IPS-18a (cell line): Measurements from ENCODE around the gene APLF.
"Not testable (repeated sequence)": the region's sequence is repeated elsewhere in the genome, so short reads cannot be mapped to it uniquely, and the experiment has no call there.

Experiments
- H3K27ac ChIP-seq: one replicate; pipeline ENCODE4 v1.5.1; 2013; ENCODE audit warnings: low read length
- H3K27me3 ChIP-seq: one replicate; pipeline ENCODE4 v1.6.1; 2013; ENCODE audit warnings: mild to moderate bottlenecking, low read length; ENCODE audit not compliant: control insufficient read depth, insufficient read depth
- H3K36me3 ChIP-seq: one replicate; pipeline ENCODE4 v1.6.1; 2013; ENCODE audit warnings: low read depth, low read length; ENCODE audit not compliant: control insufficient read depth
- H3K4me1 ChIP-seq: one replicate; pipeline ENCODE4 v1.6.1; 2013; ENCODE audit warnings: low read depth, low read length; ENCODE audit not compliant: control insufficient read depth
- H3K4me3 ChIP-seq: one replicate; pipeline ENCODE4 v1.5.1; 2013; ENCODE audit warnings: low read length
- H3K9ac ChIP-seq: one replicate; pipeline ENCODE4 v1.6.1; 2013; ENCODE audit warnings: mild to moderate bottlenecking, low read length, moderate library complexity
- H3K9me3 ChIP-seq: one replicate; pipeline ENCODE4 v1.6.1; 2013; ENCODE audit warnings: low read depth, low read length; ENCODE audit not compliant: control insufficient read depth

Gene APLF

DNA sequence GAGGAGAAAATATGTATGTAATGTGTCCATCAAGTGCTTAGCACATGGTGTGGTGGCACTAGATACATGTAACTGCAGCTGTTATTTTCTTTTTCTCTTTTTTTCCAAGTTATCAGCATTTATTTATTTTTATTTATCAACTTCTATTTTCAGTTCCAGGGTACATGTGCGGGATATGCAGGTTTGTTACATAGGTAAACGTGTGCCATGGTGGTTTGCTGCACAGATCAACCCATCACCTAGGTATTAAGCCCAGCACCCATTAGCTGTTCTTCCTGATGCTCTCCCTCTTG is 128.1 kb downstream of the APLF start:
- H3K9ac ChIP-seq, H3K9me3 ChIP-seq, H3K27me3 ChIP-seq, H3K27ac ChIP-seq, H3K36me3 ChIP-seq, H3K4me3 ChIP-seq, H3K4me1 ChIP-seq: not testable (repeated sequence)

DNA sequence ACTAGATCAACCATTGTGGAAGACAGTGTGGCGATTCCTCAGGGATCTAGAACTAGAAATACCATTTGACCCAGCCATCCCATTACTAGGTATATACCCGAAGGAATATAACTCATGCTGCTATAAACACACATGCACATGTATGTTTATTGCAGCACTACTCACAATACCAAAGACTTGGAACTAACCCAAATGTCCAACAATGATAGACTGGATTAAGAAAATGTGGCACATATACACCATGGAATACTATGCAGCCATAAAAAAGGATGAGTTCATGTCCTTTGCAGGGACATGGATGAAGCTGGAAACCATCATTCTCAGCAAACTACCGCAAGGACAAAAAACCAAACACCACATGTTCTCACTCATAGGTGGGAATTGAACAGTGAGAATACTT is 133.1 kb downstream of the APLF start:
- not testable (repeated sequence) for H3K36me3 ChIP-seq, H3K27ac ChIP-seq, H3K27me3 ChIP-seq, H3K9ac ChIP-seq, H3K4me1 ChIP-seq, H3K4me3 ChIP-seq
- H3K9me3 ChIP-seq: peaks cover 13% of the 10 kb centered on the region

DNA sequence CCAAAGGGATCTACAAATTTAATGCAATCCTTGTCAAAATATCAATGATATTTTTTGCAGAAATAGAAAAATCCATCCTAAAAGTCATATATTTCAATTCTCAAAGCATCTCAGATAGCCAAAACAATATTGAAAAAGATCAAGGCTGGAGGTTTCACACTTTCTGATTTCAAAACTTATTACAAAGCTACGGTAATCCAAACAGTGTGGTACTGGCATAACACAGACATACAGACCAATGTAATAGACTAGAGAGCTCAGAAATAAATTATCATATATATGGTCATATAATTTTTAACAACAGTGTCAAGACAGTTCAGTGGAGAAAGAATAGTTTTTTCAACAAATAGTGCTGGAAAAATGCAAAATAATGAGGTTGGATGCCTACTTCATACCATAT is 135.7 kb downstream of the APLF start:
- no peaks in the 10 kb centered on the region for H3K4me1 ChIP-seq
- no peak overlapping the region for H3K9ac ChIP-seq
- peaks cover 13% of the 10 kb centered on the region for H3K9me3 ChIP-seq
- H3K27ac ChIP-seq: no peak overlapping the region
- H3K27me3 ChIP-seq: no peaks in the 10 kb centered on the region
- no peaks in the 10 kb centered on the region for H3K36me3 ChIP-seq
- H3K4me3 ChIP-seq: no peak overlapping the region

DNA sequence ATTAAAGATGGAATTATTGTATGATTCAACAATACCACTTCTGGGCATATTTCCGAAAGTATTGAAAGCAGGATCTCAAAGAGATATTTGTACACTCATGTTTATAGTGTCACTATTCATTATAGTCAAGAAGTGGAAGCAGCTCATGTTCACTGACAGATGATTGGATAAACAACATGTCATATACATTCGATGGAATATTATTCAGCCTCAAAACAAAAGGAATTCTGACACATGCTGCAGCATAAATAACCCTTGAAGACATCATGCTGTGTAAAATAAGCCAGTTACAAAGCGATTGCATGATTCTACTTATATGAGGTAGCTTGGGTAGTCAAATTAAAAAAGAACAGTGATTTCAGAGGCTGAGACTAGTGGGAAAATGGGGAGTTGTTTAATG is 136.7 kb downstream of the APLF start:
- Histone ChIP-seq H3K36me3 (no peaks in the 10 kb centered on the region), H3K4me1 (no peaks in the 10 kb centered on the region), H3K9ac (no peak overlapping the region), H3K4me3 (no peak overlapping the region), H3K9me3 (peaks cover 13% of the 10 kb centered on the region), H3K27me3 (no peaks in the 10 kb centered on the region), H3K27ac (no peak overlapping the region)

DNA sequence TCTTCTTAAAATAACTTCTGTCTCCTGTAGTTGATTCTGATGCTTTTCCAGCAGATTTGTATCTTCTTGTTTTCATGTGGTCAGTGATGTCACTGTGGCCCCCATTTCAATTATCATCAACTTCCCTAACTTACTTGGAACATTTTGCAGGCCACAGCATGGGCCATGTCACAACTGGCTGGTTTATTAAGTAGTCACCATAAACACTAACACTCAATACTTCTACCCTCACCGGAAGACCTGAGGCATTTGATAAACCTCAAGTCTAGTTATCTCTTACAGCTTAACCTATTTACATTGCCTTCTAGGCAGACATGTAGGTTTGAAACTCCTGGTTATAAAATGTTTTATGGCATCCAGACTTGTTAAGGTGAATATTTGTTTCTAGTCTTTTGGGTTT is 138.6 kb downstream of the APLF start:
- Histone ChIP-seq H3K9me3 (peaks cover 13% of the 10 kb centered on the region), H3K27me3 (no peaks in the 10 kb centered on the region), H3K4me3 (no peak overlapping the region), H3K9ac (no peak overlapping the region), H3K4me1 (no peaks in the 10 kb centered on the region), H3K36me3 (no peaks in the 10 kb centered on the region), H3K27ac (no peak overlapping the region)

DNA sequence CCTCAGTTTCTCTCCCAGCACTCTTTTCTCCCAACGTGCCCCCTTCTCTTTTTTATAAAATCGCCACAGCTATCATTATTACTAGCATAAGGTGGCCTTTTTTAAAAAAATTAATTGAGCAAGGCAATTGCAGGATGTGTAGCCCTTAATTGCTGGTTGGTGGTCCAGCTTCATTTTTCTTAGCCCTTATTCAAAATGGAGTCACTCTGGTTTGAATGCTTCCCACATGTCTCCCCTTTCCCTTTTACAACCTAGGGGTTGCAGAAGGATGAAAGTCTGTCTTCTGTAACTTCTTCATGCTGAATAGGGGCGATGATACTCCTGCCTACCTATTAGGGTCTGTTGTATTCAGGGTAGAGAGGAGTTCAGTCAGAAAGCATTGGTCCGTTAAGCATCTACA is 139.4 kb downstream of the APLF start:
- Histone ChIP-seq H3K27ac (no peak overlapping the region), H3K27me3 (no peaks in the 10 kb centered on the region), H3K9ac (no peak overlapping the region), H3K36me3 (no peaks in the 10 kb centered on the region), H3K4me3 (no peak overlapping the region), H3K4me1 (no peaks in the 10 kb centered on the region), H3K9me3 (peaks cover 13% of the 10 kb centered on the region)

DNA sequence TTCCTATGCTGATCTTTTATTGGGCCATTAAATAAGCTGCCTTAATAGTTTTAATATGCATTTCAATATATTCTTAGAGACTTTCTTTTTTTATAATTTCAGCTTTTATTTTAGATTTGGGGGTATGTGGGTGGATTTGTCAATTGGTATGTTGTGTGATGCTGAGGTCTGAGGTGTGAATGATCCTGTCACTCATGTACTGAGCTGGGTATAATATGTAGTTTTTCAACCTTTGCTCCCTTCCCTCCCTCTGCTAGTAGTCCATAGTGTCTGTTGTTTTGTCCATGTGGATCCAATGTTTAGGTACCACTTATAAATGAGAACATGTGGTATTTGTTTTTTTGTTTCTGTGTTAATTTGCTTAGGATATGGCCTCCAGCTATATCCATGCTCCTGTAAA is 140.5 kb downstream of the APLF start:
- Histone ChIP-seq H3K4me1 (no peaks in the 10 kb centered on the region), H3K27ac (no peak overlapping the region), H3K4me3 (no peak overlapping the region), H3K27me3 (no peaks in the 10 kb centered on the region), H3K9ac (no peak overlapping the region), H3K9me3 (peaks cover 6% of the 10 kb centered on the region), H3K36me3 (no peaks in the 10 kb centered on the region)

DNA sequence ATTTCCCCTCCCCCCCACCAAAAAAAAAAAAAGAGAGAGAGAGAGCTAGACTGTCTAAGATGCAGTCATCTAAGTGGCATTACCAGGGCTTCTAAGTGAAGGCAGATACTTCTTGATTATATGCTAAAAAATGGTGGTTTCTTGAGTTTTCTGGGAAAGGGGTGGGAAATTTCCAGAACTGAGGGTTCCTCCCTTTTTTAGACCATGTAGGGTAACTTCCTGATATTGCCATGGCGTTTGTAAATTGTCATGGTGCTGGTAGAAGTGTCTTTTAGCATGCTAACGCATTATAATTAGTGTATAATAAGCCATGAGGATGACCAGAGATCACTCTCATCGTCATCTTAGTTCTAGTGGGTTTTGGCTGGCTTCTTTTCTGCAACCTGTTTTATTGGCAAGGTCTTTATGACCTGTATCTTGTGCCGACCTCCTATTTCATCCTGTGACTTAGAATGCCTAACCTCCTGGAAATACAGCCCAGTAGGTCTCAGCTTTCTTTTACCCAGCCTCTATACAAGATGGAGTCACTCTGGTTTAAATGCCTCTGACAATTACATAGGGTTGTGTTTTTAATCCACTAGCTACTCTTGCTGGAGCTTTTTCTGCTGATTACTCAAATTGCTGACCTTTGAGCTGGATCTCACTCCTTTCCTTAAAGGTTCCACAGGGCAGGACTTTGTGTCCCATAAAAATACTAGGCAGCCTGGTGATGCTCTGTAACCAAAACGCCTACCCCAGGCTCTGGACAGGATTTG is 145.6 kb downstream of the APLF start:
- H3K4me3 ChIP-seq: no peak overlapping the region

DNA sequence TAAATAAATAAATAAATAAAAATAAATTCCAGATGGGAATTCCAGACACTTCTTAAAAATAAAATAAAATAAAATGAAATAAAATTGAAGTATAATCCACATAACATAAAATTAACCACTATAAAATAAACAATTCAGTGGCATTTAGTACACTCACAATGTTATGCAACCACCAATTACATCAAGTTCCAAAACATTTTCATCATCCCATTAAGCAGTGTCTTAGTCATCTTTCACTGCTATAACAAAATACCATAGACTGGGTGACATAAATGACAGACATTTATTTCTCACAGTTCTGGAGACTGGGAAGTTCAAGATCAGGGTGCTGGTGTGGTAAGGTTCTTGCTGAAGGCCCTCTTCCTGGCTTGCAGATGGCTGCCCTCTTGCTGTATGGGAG is 153.4 kb downstream of the APLF start:
- no peaks in the 10 kb centered on the region for H3K9me3 ChIP-seq
- H3K4me1 ChIP-seq: no peaks in the 10 kb centered on the region
- H3K4me3 ChIP-seq: no peak overlapping the region
- no peak overlapping the region for H3K27ac ChIP-seq
- H3K36me3 ChIP-seq: no peaks in the 10 kb centered on the region
- no peaks in the 10 kb centered on the region for H3K27me3 ChIP-seq
- H3K9ac ChIP-seq: no peak overlapping the region

More for the DNA sequence above, 145.6 kb downstream of the APLF start:
- Histone ChIP-seq H3K9me3 (no peaks in the 10 kb centered on the region), H3K9ac (no peak overlapping the region), H3K4me1 (no peaks in the 10 kb centered on the region), H3K36me3 (no peaks in the 10 kb centered on the region), H3K27ac (no peak overlapping the region), H3K27me3 (no peaks in the 10 kb centered on the region)

DNA sequence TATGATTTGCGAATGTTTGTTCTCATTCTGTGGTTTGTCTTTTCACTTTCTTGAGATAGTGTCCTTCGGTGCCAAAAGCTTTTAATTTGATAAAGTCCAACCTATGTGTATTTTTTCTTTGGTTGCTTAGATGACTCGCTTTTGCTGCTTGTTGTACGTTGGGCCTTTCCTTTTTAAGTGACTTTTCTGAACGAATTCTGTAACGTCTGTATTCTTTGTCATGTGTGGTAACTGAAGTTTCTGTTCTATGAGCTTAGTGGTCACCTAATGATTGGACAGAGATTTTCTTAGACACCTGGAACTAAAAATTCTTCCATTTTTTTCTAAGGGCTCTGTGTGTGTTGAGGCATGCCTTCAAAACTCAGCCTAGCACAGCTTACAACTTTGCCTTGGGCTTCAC is 156.4 kb downstream of the APLF start:
- Histone ChIP-seq H3K4me3 (no peak overlapping the region), H3K9ac (no peak overlapping the region), H3K4me1 (no peaks in the 10 kb centered on the region), H3K9me3 (no peaks in the 10 kb centered on the region), H3K36me3 (no peaks in the 10 kb centered on the region), H3K27ac (no peak overlapping the region), H3K27me3 (no peaks in the 10 kb centered on the region)

DNA sequence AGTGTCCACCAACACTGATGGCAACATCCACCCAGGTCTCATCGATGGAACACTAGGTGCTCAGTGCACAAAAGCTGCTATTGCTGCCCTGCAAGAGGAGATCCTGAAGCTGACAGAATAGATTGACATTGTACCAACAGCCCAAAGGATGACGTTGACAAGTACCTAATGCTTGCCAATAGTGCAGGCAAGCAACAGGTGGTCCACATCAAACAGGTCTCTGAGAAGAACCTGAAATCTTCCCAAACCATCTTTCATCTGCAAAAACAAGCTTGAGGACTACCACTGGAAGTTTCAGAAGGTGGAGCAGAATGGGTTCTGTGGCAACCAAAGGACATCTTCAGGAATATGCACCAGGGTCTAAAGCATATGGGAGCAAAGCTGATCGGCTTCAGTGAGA is 160.2 kb downstream of the APLF start:
- Histone ChIP-seq H3K4me1 (no peaks in the 10 kb centered on the region), H3K27ac (no peak overlapping the region), H3K9me3 (no peaks in the 10 kb centered on the region), H3K4me3 (no peak overlapping the region), H3K9ac (no peak overlapping the region), H3K36me3 (no peaks in the 10 kb centered on the region), H3K27me3 (no peaks in the 10 kb centered on the region)
